Measurements from ENCODE around the gene OGFR.

The OGFR gene, protein sequence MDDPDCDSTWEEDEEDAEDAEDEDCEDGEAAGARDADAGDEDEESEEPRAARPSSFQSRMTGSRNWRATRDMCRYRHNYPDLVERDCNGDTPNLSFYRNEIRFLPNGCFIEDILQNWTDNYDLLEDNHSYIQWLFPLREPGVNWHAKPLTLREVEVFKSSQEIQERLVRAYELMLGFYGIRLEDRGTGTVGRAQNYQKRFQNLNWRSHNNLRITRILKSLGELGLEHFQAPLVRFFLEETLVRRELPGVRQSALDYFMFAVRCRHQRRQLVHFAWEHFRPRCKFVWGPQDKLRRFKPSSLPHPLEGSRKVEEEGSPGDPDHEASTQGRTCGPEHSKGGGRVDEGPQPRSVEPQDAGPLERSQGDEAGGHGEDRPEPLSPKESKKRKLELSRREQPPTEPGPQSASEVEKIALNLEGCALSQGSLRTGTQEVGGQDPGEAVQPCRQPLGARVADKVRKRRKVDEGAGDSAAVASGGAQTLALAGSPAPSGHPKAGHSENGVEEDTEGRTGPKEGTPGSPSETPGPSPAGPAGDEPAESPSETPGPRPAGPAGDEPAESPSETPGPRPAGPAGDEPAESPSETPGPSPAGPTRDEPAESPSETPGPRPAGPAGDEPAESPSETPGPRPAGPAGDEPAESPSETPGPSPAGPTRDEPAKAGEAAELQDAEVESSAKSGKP

DNA sequence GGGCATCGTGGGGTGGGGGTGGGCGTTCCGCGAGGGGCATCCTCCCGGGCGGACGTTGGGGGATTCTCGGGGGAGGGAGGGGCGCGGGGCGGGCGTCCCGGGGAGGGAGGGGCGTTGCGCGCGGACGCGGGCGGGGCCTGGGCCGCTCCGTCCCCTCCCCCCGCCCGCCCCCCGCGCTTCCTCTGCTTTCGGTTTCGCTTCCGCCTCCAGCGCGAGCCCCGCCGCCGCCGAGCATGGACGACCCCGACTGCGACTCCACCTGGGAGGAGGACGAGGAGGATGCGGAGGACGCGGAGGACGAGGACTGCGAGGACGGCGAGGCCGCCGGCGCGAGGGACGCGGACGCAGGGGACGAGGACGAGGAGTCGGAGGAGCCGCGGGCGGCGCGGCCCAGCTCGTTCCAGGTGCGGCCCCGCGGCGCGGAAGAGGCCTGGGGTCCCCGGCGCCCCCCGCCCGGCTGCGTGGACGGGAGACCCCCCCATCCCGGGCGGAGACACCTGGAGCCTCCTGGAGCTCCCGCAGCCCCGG, at the start of gene OGFR:
TSS of gene OGFR (plus strand) at position 209 of the 528 bp plus-strand sequence. CDS start at position 234, 25 bp downstream.
- DNase-seq (ENCODE audit: low spot score), result peak; percentile 62

DNA sequence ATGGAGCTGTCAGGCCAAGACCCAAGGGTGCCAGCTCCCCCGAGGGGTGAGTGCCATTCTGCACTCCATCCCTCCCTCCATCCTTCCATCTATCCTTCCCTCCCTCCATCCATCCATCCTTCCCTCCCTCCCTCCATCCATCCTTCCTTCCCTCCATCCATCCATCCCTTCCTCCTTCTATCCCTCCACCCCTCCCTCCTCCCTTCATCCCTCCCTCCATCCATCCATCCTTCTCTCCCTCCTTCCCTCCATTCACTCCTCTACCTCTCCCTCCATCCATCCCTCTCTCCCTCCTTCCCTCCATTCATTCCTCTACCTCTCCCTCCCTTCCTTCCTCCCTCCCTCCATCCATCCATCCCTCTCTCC, 49.7 kb upstream of the OGFR start:
- DNase-seq (ENCODE audit: low spot score), result no peak

DNA sequence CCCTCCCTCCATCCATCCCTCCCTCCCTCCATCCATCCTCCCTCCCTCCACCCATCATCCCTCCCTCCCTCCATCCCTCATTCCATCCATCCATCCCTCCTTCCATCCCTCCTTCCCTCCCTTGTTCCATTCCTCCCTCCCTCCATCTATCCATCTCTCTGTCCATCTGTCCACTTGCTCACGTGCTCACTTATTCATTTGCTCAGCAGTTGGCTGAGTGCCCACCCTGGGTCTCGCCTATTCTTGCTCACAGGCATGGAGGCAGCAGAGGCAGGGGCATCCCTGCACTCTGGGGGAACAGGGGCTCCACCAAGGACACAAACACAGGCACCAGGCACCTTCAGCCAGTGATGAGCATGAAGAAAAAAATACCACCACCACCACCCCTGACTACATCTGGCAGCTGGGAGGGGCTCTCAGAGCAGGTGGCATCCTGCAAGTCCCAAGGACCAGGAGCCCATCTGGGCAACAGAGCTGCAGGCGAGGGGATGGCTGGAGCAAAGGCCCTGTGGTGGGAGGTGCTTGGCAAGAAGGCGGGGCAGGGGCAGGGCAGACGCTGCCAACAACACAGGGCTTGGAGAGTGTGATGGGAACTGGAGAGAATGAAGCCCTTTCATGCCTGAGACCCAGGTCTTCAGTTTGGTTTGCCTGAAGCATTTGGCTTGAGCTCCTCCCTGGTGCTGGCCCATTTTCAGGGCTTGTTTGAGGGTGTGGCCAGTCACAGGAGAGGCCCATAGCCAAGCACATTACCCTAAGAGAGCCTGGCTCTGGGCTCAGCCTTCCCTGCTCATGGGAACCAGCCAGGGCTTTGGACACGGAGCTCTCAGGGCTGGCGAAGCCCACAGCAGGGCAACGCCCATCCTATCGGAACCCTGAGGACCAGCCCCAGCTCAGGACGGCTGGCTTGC, 48.6 kb upstream of the OGFR start:
- DNase-seq (ENCODE audit: low spot score), result no peak

DNA sequence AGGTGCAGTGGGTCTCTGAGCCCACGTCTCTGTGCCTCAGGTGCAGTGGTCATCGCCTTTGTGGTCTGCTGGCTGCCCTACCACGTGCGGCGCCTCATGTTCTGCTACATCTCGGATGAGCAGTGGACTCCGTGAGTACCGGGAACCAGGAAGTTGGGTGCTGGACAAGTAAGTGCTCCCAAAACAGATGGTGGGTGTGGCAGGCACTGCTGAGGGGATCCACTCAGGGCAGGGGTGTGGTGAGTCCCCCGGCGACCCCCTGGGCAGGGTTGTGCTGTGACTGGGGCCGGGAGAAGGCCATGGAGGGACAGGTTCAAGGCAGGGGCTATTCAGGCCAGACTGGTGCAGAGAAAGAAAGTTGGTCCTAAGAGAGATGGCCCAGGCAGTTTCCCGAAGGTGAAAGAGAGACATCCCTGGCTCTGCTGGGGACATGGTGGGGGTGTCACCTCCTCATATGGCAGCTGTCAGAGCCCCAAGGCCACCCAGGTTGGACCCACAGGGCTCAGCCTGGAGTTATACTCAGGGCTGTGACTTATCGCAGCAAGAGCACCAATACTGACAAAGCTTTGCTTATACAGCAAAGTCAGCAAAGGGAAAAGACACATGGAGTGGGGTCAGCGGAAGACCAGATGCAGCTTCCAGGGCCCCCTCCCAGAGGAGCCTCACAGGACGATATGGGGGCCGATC, 46.3 kb upstream of the OGFR start:
- no peak for DNase-seq (ENCODE audit: low spot score)

DNA sequence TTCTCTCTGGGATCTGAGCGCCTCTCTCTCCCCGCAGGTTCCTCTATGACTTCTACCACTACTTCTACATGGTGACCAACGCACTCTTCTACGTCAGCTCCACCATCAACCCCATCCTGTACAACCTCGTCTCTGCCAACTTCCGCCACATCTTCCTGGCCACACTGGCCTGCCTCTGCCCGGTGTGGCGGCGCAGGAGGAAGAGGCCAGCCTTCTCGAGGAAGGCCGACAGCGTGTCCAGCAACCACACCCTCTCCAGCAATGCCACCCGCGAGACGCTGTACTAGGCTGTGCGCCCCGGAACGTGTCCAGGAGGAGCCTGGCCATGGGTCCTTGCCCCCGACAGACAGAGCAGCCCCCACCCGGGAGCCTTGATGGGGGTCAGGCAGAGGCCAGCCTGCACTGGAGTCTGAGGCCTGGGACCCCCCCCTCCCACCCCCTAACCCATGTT, 44.6 kb upstream of the OGFR start:
- DNase-seq (ENCODE audit: low spot score), result no peak

DNA sequence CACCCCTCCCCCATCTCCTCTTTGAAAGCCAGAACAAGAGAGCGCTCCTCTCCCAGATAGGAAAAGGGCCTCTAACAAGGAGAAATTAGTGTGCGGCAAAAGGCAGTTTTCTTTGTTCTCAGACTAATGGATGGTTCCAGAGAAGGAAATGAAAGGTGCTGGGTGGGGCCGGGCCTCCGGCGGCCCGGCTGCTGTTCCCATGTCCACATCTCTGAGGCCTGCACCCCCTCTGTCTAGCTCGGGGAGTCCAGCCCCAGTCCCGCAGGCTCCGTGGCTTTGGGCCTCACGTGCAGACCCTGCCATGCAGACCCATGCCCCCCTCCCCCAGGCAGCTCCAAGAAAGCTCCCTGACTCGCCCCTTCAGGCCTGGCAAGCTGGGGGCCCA, 44.2 kb upstream of the OGFR start:
- DNase-seq (ENCODE audit: low spot score), result no peak

DNA sequence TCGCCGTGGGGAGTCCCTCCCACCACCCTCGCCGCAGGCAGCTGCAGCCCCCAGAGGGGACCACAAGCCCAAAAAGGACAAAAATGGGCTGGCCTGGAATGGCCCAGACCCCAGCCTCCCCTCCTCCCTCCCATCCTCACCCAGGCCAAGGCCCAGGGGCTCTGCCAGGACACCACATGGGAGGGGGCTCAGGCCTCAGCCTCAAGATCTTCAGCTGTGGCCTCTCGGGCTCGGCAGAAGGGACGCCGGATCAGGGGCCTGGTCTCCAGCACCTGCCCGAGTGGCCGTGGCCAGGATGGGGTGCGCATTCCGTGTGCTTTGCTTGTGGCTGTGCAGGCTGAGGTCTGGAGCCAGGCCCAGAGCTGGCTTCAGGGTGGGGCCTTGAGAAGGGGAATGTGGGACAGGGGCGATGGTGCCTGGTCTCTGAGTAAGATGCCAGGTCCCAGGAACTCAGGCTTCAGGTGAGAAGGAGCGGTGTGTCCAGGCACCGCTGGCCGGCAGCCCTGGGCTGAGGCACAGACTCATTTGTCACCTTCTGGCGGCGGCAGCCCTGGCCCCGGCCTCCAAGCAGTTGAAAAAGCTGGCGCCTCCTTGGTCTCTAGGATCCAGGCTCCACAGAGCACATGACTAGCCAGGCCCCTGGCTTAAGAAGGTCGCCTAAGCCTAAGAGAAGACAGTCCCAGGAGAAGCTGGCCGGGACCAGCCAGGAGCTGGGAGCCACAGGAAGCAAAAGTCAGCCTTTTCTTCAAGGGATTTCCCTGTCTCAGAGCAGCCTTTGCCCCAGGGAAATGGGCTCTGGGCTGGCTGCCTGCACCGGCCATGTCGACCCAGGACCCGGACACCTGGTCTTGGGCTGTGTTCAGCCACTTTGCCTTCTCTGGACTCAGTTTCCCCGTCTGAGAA, 43.5 kb upstream of the OGFR start:
- no peak for DNase-seq (ENCODE audit: low spot score)

DNA sequence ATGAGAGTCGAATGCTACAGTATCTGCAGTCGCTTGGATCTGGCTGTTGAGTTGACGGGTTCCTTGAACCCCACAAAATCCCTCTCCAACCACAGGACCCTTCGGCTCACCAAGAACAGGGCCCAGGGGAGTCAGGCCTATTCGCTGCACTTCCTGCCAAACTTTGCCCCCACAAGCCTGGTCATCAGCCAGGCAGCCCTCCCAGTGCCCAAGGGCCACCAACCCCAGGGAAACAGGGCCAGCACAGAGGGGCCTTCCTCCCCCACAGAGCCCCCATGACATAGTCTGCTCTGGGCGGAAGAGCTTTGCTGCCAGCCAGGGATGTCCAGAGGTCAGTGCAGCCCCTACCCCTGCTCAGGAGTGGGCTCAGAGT, 42.9 kb upstream of the OGFR start:
- DNase-seq (ENCODE audit: low spot score), result no peak

DNA sequence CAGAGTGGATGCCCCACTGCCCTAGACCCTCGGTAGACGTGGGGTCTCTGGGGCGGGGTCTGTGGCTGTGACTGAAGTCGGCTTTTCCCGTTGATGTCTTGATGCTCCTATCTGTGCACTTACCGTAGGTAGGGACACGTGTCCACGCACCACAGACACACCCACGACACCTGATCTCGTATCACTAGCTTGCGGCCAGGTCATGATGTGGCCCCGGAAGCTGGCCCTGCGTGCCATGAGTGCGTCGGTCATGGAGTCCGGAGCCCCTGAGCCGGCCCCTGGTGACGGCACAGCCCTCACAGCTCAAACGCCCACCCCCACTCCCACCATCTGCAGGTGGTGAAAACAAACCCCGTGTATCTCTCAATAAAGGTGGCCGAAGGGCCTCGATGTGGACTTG, 42.3 kb upstream of the OGFR start:
- no peak for DNase-seq (ENCODE audit: low spot score)

DNA sequence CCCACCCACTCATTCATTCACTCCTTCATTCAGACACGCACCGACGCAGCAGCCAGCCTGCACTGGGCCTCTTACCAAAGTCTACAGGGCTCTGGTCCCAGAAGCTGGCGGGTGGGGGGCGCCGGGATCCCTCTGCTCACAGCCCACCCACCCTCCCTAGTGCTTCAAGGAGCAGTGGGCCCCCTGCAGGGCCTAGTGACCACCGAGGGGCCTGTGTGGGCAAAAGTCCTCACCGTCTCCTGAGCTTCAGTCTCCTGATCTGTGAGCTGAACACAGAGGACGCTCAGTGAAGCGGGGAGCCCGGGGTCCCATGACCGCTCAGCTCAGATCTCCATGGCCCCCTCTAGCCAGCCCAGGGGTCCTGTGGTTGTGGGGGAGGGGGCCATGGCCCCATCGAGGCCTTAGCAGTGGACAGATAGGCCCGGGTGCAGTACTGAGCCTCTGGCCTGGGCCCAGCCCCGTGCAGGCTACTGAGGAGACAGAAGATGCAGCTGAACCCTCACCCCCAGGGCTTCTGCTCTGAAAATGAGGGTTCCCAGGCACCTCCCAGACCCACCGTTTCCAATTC, 41.8 kb upstream of the OGFR start:
- no peak for DNase-seq (ENCODE audit: low spot score)

DNA sequence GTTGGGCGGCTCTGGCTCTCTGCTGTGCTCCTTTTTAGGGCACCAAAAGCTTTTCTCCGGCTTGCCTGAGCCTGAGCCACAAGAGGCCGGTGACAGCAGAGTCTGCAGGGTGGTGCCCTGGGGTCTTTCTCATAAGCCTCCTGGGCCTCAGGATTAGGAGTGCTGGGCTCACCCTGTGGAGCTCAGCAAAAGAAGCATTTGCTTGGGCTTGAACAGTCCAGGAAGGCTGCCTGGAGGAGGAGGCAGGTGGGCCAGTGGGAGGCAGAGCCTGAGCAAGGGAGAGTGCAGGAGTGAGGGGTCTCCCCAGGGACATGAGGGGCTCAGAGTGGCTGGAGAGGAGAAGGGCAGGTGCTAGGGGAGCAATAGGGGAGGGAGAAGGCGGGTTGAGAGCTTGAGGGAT, 41.2 kb upstream of the OGFR start:
- DNase-seq (ENCODE audit: low spot score), result no peak

DNA sequence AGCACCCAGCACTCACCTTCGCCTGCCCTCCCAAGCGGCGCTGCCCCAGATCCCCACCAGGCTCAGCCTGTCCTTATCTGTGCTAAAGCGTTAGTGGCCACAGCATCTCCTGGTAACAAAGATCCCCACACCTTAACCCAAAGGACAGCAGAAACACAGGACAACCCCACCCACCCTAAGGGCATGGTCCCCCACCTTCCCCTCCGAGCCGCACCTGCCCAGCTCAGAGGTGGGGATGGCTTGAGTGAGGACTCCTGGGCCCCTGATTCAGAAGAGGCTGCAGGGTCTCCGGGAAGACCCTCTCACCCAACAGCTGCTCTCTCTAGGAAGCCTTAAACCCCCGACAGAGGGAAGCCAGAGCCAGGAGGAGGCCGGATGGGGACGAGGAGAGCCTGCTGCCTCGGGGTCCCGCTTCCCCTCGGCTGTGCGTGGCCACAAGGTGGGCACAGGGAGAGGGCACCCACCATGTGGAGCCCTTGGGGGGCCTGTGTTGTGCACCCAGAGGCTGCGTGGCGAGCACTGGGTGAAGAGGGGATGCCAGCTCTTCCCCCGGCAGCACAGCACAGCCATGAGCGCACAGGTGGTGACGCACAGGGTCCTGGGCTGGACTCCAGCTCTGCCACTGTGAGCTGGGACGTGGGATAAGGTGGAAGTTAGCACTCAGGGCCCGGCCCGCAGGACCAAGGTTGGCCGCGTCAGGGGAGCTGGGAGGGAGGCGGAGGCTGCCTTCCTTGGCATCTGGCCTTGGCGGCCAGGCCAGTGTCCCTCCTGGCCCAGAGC, 40.3 kb upstream of the OGFR start:
- no peak for DNase-seq (ENCODE audit: low spot score)

DNA sequence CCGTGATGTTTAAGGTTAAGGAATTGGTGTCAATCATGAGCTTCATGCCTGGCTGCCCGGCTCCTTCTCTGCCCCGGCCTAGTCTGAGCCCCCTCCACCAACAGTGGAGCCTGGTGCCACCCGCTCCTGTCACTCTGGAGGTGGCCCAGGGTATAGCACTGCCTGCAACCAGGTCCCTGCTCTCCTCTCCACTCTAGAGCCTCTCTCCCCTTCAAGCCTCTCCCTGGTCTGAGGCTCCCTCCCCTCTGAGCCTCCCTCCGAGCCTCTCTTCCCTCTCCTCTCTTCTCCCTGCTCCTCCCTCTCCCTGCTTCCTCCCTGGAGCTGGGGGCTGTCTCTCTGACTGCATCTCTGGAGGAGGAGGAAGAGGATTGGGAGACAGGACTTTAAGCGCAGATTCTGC, 39.6 kb upstream of the OGFR start:
- DNase-seq (ENCODE audit: low spot score), result no peak

DNA sequence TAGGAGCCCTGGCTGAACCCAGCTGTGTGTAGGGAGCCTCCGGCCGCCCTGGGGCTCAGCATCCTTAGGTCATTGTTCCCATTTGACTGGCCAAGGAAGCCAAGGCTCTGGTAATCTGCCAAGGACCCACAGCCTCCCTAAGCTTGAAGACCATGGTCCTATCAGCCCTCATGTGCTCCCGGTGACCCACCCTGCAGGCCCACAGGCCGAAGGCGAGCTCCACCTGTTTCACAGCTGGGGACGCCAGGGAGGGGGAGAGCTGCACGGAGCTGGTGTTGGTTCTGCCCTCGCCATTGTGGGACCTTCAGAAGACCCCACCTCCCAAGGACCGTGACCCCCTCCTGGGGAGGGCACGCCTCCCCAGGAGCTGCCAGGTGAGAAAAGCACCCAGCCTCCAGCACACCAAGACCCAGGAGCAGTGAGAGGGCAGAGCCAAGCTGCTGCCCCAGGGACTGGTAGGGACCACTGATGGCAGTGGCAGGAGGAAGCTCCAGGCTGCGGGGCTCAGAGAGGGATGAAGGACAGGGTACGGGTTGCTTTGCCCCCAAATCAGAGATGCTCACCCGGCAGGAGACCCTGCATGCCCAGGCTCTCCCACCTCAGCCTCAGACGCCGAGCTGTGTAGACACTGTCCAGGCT, 39.1 kb upstream of the OGFR start:
- DNase-seq (ENCODE audit: low spot score), result no peak

DNA sequence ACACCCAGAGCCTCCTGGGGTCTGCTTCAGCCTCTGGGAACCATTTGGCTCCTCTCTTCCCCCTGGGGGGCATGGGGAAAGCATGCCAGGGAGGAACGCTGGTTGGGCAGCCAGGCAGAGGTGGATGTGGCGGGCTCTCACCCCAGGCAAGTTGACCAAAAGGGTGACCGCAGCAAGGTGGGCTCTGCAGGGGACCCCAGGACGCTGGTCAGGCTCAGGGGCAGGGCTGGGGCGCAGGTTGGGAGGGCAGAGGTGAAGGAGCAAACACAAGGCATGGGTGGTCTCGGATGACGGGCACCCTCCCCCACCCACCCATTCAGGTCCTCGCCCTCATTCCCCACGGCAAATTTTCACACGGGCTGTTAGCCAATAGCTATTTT, 38.6 kb upstream of the OGFR start:
- DNase-seq (ENCODE audit: low spot score), result no peak

DNA sequence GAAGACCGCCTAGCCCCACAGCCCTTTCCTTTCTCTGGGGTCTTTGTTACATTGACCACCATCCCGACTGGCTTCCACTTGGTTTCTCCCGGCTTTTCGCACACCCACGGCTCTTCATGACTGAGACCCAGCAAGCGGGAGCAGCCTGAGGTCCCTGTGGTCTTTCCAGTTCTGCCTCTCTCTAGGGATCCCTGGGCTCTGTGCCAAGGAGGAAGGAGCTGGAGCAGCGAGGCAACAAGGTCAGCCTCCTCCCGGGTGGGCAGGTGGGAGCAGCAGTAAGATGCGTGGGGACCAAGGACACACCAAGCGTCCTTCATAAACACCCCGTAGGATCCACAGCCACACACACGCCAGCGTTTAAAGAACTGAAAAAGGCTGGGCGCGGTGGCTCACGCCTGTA, 37.9 kb upstream of the OGFR start:
- DNase-seq (ENCODE audit: low spot score), result no peak

DNA sequence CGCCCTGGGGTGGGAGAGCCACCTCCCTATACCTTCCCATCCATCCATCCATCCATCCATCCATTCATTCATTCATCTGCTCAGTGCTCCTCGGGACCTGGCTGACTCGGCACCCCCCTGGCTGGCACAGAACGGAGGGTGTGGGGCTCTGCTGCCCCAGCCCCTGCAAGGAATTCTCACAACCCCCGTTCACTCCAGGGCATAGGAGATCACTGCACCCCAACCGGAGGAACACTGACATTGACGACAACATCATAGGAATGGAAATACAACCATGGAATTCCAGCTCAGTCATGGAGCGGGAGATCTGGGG, 36.4 kb upstream of the OGFR start:
- no peak for DNase-seq (ENCODE audit: low spot score)

DNA sequence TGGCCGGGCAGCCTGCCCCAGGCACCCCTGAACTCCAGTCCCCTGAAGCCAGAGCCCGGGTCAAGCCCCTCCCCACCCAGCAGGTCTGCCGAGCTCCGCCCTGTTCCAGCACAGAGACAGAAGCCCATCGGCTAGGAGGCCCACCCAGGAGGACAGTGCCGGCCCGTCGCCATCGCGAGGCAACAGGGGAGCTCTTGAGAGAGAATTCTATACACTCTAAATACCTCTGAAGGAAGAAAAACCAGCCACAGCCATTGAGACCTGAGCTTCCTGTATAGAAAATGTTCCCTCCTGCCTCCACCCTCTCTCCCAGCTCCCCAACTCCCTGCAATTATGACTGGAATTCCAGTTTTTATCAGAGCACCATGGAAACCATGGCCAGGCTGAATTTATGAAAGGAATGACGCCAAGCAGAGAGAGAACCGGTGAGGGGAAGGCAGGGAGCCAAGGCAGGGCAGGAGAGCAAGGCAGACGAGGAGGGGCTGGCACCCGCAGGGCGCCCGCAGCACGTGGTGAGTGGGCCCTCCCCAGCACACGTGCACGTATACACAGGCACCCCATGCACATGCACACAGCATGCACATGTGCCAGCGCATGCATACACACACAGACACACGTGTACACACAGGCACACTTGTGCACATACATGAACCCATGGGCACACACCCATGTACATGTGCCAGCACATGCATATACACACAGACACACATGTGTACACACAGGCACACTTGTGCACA, 35.9 kb upstream of the OGFR start:
- no peak for DNase-seq (ENCODE audit: low spot score)
